SK-N-SH (cell line): Measurements from ENCODE around the gene ANKH. TPM values are rescaled to one million over a fixed set of nuclear protein-coding genes. Genes with fewer than 3 reads are reported as not detected.

Source experiments
- CTCF ChIA-PET: fragments of 300-600, 350-600 bp; formaldehyde crosslinking; extraction: SDS; loops from one replicate; lab custom pipeline; 2021; lab: Yijun Ruan, JAX
- POLR2A ChIA-PET: fragments of 350-600 bp; sonication (Branson Sonifier 250); formaldehyde crosslinking; extraction: SDS; loops from one replicate; lab custom pipeline; 2020; ENCODE audit warnings: antibody characterized with exemption, inconsistent platforms; lab: Yijun Ruan, JAX
- DNase-seq: peaks from one replicate; pipeline ENCODE4 v3.0.0; 2012
- H2AFZ ChIP-seq: fragments of 200-600 bp; sonication (generic); 2 replicates; pipeline ENCODE4 v1.8.1; 2016; ENCODE audit warnings: antibody characterized with exemption, mild to moderate bottlenecking, low read depth
- H3F3A ChIP-seq: fragments of 200-600 bp; sonication (generic); replicated peaks from 2 replicates; pipeline ENCODE3; 2016; ENCODE audit warnings: antibody characterized with exemption, mild to moderate bottlenecking; ENCODE audit not compliant: insufficient read depth
- H3K27ac ChIP-seq, 2 experiments: fragments of 200-500 bp in 1 of 2; fragments of 200-600 bp in 1 of 2; sonication (Bioruptor generic) in 1 of 2; sonication (generic), shearing (Covaris generic) in 1 of 2; 2 replicates each; pipeline versions ENCODE4 v1.5.1 to v1.6.1; 2014 to 2016; ENCODE audit warnings: low read depth in 2 of 2, inconsistent platforms in 1 of 2, low read length in 1 of 2, mild to moderate bottlenecking in 1 of 2, mixed read lengths in 1 of 2
- H3K27me3 ChIP-seq: fragments of 200-600 bp; sonication (generic), shearing (Covaris generic); 2 replicates; pipeline ENCODE4 v1.6.1; 2016; ENCODE audit warnings: mixed run types; ENCODE audit not compliant: insufficient read depth
- H3K36me3 ChIP-seq, 2 experiments: fragments of 200-500 bp in 1 of 2; fragments of 200-600 bp in 1 of 2; sonication (Bioruptor generic) in 1 of 2; sonication (generic) in 1 of 2; replicated peaks in 1 of 2; 2 replicates each; pipeline versions ENCODE3 to v1.5.1; 2014 to 2016; ENCODE audit warnings: low read length in 1 of 2, mild to moderate bottlenecking in 1 of 2; ENCODE audit not compliant: insufficient read depth in 2 of 2, control insufficient read depth in 1 of 2
- H3K4me1 ChIP-seq, 2 experiments: fragments of 200-500 bp in 1 of 2; fragments of 200-600 bp in 1 of 2; sonication (Bioruptor generic) in 1 of 2; sonication (generic), shearing (Covaris generic) in 1 of 2; 2 replicates each; pipeline versions ENCODE4 v1.5.1 to v1.6.1; 2014 to 2016; ENCODE audit warnings: low read depth in 1 of 2, low read length in 1 of 2, mixed run types in 1 of 2; ENCODE audit not compliant: insufficient read depth in 2 of 2, control insufficient read depth in 1 of 2
- H3K4me2 ChIP-seq: fragments of 200-600 bp; sonication (generic), shearing (Covaris generic); 2 replicates; pipeline ENCODE4 v1.6.1; 2017; ENCODE audit warnings: mixed run types
- H3K4me3 ChIP-seq, 2 experiments: fragments of 200-500 bp in 1 of 2; fragments of 200-600 bp in 1 of 2; sonication (Bioruptor generic) in 1 of 2; sonication (generic), shearing (Covaris generic) in 1 of 2; 2 replicates each; pipeline versions ENCODE4 v1.5.1 to v1.8.1; 2014 to 2016; ENCODE audit warnings: low read depth in 2 of 2, inconsistent platforms in 1 of 2, low read length in 1 of 2, mild to moderate bottlenecking in 1 of 2, mixed read lengths in 1 of 2, moderate library complexity in 1 of 2
- H3K79me2 ChIP-seq: fragments of 200-600 bp; sonication (generic); 2 replicates; pipeline ENCODE4 v1.8.1; 2017; ENCODE audit warnings: mild to moderate bottlenecking; ENCODE audit not compliant: insufficient read depth
- H3K9ac ChIP-seq: fragments of 200-600 bp; sonication (generic); 2 replicates; pipeline ENCODE4 v1.6.1; 2017; ENCODE audit warnings: mixed run types
- H3K9me2 ChIP-seq: fragments of 200-600 bp; sonication (generic); 2 replicates; pipeline ENCODE4 v1.6.1; 2017; ENCODE audit warnings: mixed run types
- H3K9me3 ChIP-seq: fragments of 200-600 bp; sonication (generic); 2 replicates; pipeline ENCODE4 v1.6.1; 2017; ENCODE audit warnings: mixed run types, mild to moderate bottlenecking, moderate library complexity
- H4K20me1 ChIP-seq: fragments of 200-600 bp; sonication (generic); 2 replicates; pipeline ENCODE4 v1.6.1; 2017; ENCODE audit warnings: mild to moderate bottlenecking, mixed run types; ENCODE audit not compliant: insufficient read depth
- EZH2phosphoT487 ChIP-seq: fragments of 200-600 bp; sonication (generic); IDR thresholded peaks from 2 replicates; pipeline ENCODE4 v1.6.1; 2017; ENCODE audit warnings: low read depth, mixed run types, mild to moderate bottlenecking, antibody characterized with exemption, moderate library complexity, borderline replicate concordance
- FOSL2 ChIP-seq: IDR thresholded peaks from 2 replicates; pipeline ENCODE4 v1.4.0; 2012; ENCODE audit warnings: low read depth, mild to moderate bottlenecking, moderate library complexity, borderline replicate concordance
- FOXJ3 ChIP-seq: sonication (generic); formaldehyde crosslinking; IDR thresholded peaks from 2 replicates; pipeline ENCODE4 v1.5.1; 2020; ENCODE audit warnings: mild to moderate bottlenecking, missing genetic modification reagents
- GABPA ChIP-seq: IDR thresholded peaks from 2 replicates; pipeline ENCODE4 v1.4.0; 2012; ENCODE audit warnings: low read depth, mild to moderate bottlenecking
- MAX ChIP-seq: IDR thresholded peaks from 2 replicates; pipeline ENCODE4 v1.4.0; 2012; ENCODE audit warnings: low read depth
- MXI1 ChIP-seq: IDR thresholded peaks from 2 replicates; pipeline ENCODE4 v1.6.1; 2012; ENCODE audit warnings: mild to moderate bottlenecking, low read depth, low read length, improper control_type of control experiment
- NFIC ChIP-seq: IDR thresholded peaks from 2 replicates; pipeline ENCODE4 v1.4.0; 2012; ENCODE audit warnings: borderline replicate concordance
- POLR2AphosphoS5 ChIP-seq: IDR thresholded peaks from 2 replicates; pipeline ENCODE4 v1.6.1; 2012; ENCODE audit warnings: low read depth, low read length
- RCOR1 ChIP-seq: fragments of 150-350 bp; IDR thresholded peaks from 2 replicates; pipeline ENCODE4 v1.6.1; 2017; ENCODE audit warnings: antibody characterized with exemption, low read length
- RFX5 ChIP-seq: IDR thresholded peaks from 2 replicates; pipeline ENCODE4 v1.6.1; 2012; ENCODE audit warnings: mild to moderate bottlenecking, improper control_type of control experiment, low read length
- RXRA ChIP-seq: IDR thresholded peaks from 2 replicates; pipeline ENCODE4 v1.4.0; 2012; ENCODE audit warnings: low read depth, mild to moderate bottlenecking, borderline replicate concordance
- SIN3A ChIP-seq: IDR thresholded peaks from 2 replicates; pipeline ENCODE4 v1.6.1; 2012; ENCODE audit warnings: low read depth, mild to moderate bottlenecking, low read length, moderate library complexity, borderline replicate concordance
- SMC3 ChIP-seq: IDR thresholded peaks from 2 replicates; pipeline ENCODE4 v1.6.1; 2012; ENCODE audit warnings: low read depth, low read length, improper control_type of control experiment
- TCF12 ChIP-seq: IDR thresholded peaks from 2 replicates; pipeline ENCODE4 v1.4.0; 2012
- TEAD4 ChIP-seq: IDR thresholded peaks from 2 replicates; pipeline ENCODE4 v1.4.0; 2012; ENCODE audit warnings: mild to moderate bottlenecking, borderline replicate concordance; ENCODE audit not compliant: insufficient read depth
- WGBS: methylation state at CpG from one replicate; pipeline ENCODE4 v1.1.6; 2017; ENCODE audit warnings: low lambda C conversion rate; 5-methylcytosine and 5-hydroxymethylcytosine counted together
- polyA plus RNA-seq, 3 experiments: library from polyadenylated mRNA; depleted of rRNA; stranded (reverse); fragments of >200 nt; gene quantifications; 2 replicates each; pipeline ENCODE4 v1.2.3, GENCODE V29; 2012
- TF ChIP-seq, protein P1 (sequence below): fragments of 150-350 bp; IDR thresholded peaks from 2 replicates; pipeline ENCODE4 v1.6.1; 2017; ENCODE audit warnings: antibody characterized with exemption, low read length, low read depth, borderline replicate concordance
- TF ChIP-seq, protein P2 (sequence below): fragments of 150-350 bp; IDR thresholded peaks from 2 replicates; pipeline ENCODE4 v1.6.1; 2016; ENCODE audit warnings: mild to moderate bottlenecking, low read depth, low read length
- TF ChIP-seq, protein P3 (sequence below): fragments of 200-600 bp; sonication (generic); IDR thresholded peaks from 2 replicates; pipeline ENCODE4 v1.6.1; 2017; ENCODE audit warnings: antibody characterized with exemption, mild to moderate bottlenecking, moderate library complexity

ANKH gene
- polyA plus RNA-seq, 1 of the 3 experiments (the other 2 are of a cell fraction): 22.0 TPM

DNA sequence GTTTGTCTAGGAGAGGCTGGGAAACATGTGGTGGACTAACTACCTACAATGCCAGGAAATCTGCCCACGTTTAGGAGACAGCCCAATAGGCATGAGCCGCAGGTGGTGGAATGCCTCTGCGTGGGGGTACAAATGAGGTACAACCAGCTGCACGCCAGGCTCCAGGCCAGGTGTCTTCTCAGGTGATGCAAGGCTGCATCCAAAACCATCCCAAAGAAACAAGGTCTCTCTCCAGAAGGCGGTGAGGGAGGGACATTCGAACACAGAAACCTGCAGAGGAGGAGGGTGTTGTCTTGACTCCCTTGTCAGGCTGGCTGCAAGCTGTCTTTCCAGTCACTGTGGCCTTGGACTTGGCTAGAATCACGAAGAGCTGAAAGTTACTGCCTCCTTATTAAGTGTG is 11.6 kb downstream of the ANKH start:
- Histone ChIP-seq H3K4me2 (no peak overlapping the region), H2AFZ (no peak overlapping the region), H3K4me3 (no peak overlapping the region), H3K79me2 (peaks cover 53% of the 10 kb centered on the region), H3F3A (no peaks in the 10 kb centered on the region), H3K9ac (no peak overlapping the region), H3K4me1 (peaks cover 0 to 4% of the 10 kb centered on the region in 2 experiments; a peak in 1 of 4 replicates), H3K27ac (no peak overlapping the region), H3K36me3 (no peaks in the 10 kb centered on the region), H3K9me3 (no peaks in the 10 kb centered on the region), H3K27me3 (no peaks in the 10 kb centered on the region), H3K9me2 (no peaks in the 10 kb centered on the region), H4K20me1 (peaks cover 7% of the 10 kb centered on the region; the same call in 1 of the 2 replicates)
- no peak for TF ChIP-seq FOXJ3
- TF ChIP-seq, protein P1, sequence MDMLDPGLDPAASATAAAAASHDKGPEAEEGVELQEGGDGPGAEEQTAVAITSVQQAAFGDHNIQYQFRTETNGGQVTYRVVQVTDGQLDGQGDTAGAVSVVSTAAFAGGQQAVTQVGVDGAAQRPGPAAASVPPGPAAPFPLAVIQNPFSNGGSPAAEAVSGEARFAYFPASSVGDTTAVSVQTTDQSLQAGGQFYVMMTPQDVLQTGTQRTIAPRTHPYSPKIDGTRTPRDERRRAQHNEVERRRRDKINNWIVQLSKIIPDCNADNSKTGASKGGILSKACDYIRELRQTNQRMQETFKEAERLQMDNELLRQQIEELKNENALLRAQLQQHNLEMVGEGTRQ: no peak
- TF ChIP-seq RCOR1: no peak
- TF ChIP-seq POLR2AphosphoS5: no peak
- POLR2A ChIA-PET: no interaction called here
- CTCF ChIA-PET: interaction anchor here (0.7 to 2.2 kb wide), 3 partner anchors 10 to 35 kb away, joined by 3 to 5 read pairs (median 5); no protein-coding TSS in a partner anchor
- 93% methylated on average over 7 of the region's 7 CpGs for WGBS
- no peak for DNase-seq

- no peak for TF ChIP-seq RFX5
- TF ChIP-seq, protein P1: no peak
- no peak for TF ChIP-seq FOSL2
- no peak for TF ChIP-seq POLR2AphosphoS5
- no peak for TF ChIP-seq MAX
- TF ChIP-seq, protein P2, sequence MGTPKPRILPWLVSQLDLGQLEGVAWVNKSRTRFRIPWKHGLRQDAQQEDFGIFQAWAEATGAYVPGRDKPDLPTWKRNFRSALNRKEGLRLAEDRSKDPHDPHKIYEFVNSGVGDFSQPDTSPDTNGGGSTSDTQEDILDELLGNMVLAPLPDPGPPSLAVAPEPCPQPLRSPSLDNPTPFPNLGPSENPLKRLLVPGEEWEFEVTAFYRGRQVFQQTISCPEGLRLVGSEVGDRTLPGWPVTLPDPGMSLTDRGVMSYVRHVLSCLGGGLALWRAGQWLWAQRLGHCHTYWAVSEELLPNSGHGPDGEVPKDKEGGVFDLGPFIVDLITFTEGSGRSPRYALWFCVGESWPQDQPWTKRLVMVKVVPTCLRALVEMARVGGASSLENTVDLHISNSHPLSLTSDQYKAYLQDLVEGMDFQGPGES: no peak
- TF ChIP-seq, protein P3, sequence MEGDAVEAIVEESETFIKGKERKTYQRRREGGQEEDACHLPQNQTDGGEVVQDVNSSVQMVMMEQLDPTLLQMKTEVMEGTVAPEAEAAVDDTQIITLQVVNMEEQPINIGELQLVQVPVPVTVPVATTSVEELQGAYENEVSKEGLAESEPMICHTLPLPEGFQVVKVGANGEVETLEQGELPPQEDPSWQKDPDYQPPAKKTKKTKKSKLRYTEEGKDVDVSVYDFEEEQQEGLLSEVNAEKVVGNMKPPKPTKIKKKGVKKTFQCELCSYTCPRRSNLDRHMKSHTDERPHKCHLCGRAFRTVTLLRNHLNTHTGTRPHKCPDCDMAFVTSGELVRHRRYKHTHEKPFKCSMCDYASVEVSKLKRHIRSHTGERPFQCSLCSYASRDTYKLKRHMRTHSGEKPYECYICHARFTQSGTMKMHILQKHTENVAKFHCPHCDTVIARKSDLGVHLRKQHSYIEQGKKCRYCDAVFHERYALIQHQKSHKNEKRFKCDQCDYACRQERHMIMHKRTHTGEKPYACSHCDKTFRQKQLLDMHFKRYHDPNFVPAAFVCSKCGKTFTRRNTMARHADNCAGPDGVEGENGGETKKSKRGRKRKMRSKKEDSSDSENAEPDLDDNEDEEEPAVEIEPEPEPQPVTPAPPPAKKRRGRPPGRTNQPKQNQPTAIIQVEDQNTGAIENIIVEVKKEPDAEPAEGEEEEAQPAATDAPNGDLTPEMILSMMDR: no peak
- no peak for TF ChIP-seq SMC3
- no peak for TF ChIP-seq RXRA
- TF ChIP-seq EZH2phosphoT487: no peak
- no peak for TF ChIP-seq GABPA
- TF ChIP-seq TCF12: no peak
- no peak for TF ChIP-seq SIN3A
- no peak for TF ChIP-seq NFIC
- TF ChIP-seq MXI1: no peak
- TF ChIP-seq TEAD4: no peak
- Histone ChIP-seq H3K27me3 (no peaks in the 10 kb centered on the region), H3K9ac (no peak overlapping the region), H3K27ac (no peak overlapping the region), H3K4me1 (peaks cover 0 to 4% of the 10 kb centered on the region in 2 experiments; a peak in 1 of 4 replicates), H3K4me3 (no peak overlapping the region), H4K20me1 (peaks cover 7% of the 10 kb centered on the region; the same call in 1 of the 2 replicates), H3K79me2 (peaks cover 50% of the 10 kb centered on the region), H3K4me2 (no peak overlapping the region), H3K36me3 (no peaks in the 10 kb centered on the region), H3K9me2 (no peaks in the 10 kb centered on the region), H3K9me3 (no peaks in the 10 kb centered on the region), H3F3A (no peaks in the 10 kb centered on the region), H2AFZ (no peak overlapping the region)
- ChIA-PET CTCF (interaction anchor here (0.7 to 2.4 kb wide), 3 partner anchors 9 to 35 kb away, joined by 3 to 8 read pairs (median 5); partner anchors contain the start of gene ANKH), POLR2A (no interaction called here)
- 95% methylated on average over 1 of the region's 1 CpG for WGBS
- no peak for DNase-seq
Measured at GRCh38 chr5:14859150-14859549, 12.4 kb downstream of the ANKH start.
